GM12878 (cell line): ENCODE measurements around the gene CCNY. TPM values are rescaled to one million over a fixed set of nuclear protein-coding genes. Genes with fewer than 3 reads are reported as not detected.

Experiments
- EZH2 ChIP-seq: IDR thresholded peaks from 2 replicates; pipeline ENCODE4 v1.6.1; 2012; ENCODE audit warnings: low read depth, mild to moderate bottlenecking, control low read depth, inconsistent platforms, low read length, borderline replicate concordance; ENCODE audit not compliant: control insufficient read depth
- LARP7 ChIP-seq: fragments of 450-650 bp; IDR thresholded peaks from 2 replicates; pipeline ENCODE4 v1.6.1; 2017; ENCODE audit warnings: mild to moderate bottlenecking
- MEF2A ChIP-seq: IDR thresholded peaks from 2 replicates; pipeline ENCODE4 v1.6.1; 2011; ENCODE audit warnings: low read depth, mild to moderate bottlenecking, low read length, moderate library complexity; ENCODE audit not compliant: insufficient read depth
- MEF2B ChIP-seq: fragments of 450-650 bp; IDR thresholded peaks from 2 replicates; pipeline ENCODE4 v1.6.1; 2018; ENCODE audit warnings: mild to moderate bottlenecking, moderate library complexity; ENCODE audit not compliant: partially characterized antibody, poor library complexity, severe bottlenecking
- NR2C2 ChIP-seq: IDR thresholded peaks from 2 replicates; pipeline ENCODE4 v1.6.1; 2011; ENCODE audit warnings: borderline replicate concordance, low read depth; ENCODE audit not compliant: control insufficient read depth, insufficient read length
- NRF1 ChIP-seq: conservative IDR thresholded peaks from 2 replicates; pipeline ENCODE4 v1.6.1; 2011; ENCODE audit warnings: mild to moderate bottlenecking, low read depth, low read length, improper control_type of control experiment
- SP1 ChIP-seq: IDR thresholded peaks from one replicate; pipeline ENCODE4 v1.6.1; 2011; ENCODE audit warnings: low read depth, low read length
- TCF12 ChIP-seq: IDR thresholded peaks from 2 replicates; pipeline ENCODE4 v1.6.1; 2011; ENCODE audit warnings: low read depth, mild to moderate bottlenecking, low read length
- polyA plus RNA-seq, 11 experiments: library from polyadenylated mRNA; depleted of rRNA in 4 of 11; unstranded in 6 of 11; stranded (reverse) in 5 of 11; fragments of >200 nt; fragmentation: Nextera tagmentation in 4 of 11; fragmentation: Illumina TruSeq in 1 of 11; extraction: Ambion mirVana in 4 of 11; extraction: Trizol in 1 of 11; gene quantifications; 1 replicate in 1 of 11; 2 replicates in 10 of 11; pipeline versions ENCODE4 v1.2.1 to v1.2.3, GENCODE V29; 2011 to 2016; ENCODE audit warnings: inconsistent platforms in 2 of 11, missing spikeins in 2 of 11, low read depth in 1 of 11
- total RNA-seq, 4 experiments: library from RNA; depleted of rRNA in 3 of 4; stranded (reverse); fragments of >200 nt in 3 of 4; fragmentation: Illumina TruSeq in 1 of 4; extraction: Trizol in 1 of 4; gene quantifications; 2 replicates each; pipeline versions ENCODE4 v1.2.1 to v1.2.3, GENCODE V29; 2013 to 2021
- TF ChIP-seq, protein P1 (sequence below): fragments of 150-350 bp; IDR thresholded peaks from 2 replicates; pipeline ENCODE4 v1.6.1; 2016; ENCODE audit warnings: low read depth, low read length
- TF ChIP-seq, protein P2 (sequence below): IDR thresholded peaks from 2 replicates; pipeline ENCODE4 v1.6.1; 2012; ENCODE audit warnings: low read depth, low read length, improper control_type of control experiment
- TF ChIP-seq, protein P3 (sequence below): fragments of 450-650 bp; IDR thresholded peaks from 2 replicates; pipeline ENCODE4 v1.6.1; 2016; ENCODE audit warnings: mild to moderate bottlenecking, moderate library complexity, borderline replicate concordance
- TF ChIP-seq, protein P4 (sequence below): fragments of 450-650 bp; IDR thresholded peaks from 2 replicates; pipeline ENCODE4 v1.6.1; 2018; ENCODE audit warnings: borderline replicate concordance, mild to moderate bottlenecking; ENCODE audit not compliant: partially characterized antibody
- TF ChIP-seq, protein P5 (sequence below): fragments of 450-650 bp; IDR thresholded peaks from 2 replicates; pipeline ENCODE4 v1.6.1; 2017; ENCODE audit warnings: antibody characterized with exemption, mild to moderate bottlenecking, moderate library complexity

CCNY gene
- total and polyA plus RNA-seq, 10 of the 15 experiments (the other 5 are each of a cell fraction or from before 2014, with no cell fraction given) = 3.6 to 50.0 (median 26.1) TPM

DNA sequence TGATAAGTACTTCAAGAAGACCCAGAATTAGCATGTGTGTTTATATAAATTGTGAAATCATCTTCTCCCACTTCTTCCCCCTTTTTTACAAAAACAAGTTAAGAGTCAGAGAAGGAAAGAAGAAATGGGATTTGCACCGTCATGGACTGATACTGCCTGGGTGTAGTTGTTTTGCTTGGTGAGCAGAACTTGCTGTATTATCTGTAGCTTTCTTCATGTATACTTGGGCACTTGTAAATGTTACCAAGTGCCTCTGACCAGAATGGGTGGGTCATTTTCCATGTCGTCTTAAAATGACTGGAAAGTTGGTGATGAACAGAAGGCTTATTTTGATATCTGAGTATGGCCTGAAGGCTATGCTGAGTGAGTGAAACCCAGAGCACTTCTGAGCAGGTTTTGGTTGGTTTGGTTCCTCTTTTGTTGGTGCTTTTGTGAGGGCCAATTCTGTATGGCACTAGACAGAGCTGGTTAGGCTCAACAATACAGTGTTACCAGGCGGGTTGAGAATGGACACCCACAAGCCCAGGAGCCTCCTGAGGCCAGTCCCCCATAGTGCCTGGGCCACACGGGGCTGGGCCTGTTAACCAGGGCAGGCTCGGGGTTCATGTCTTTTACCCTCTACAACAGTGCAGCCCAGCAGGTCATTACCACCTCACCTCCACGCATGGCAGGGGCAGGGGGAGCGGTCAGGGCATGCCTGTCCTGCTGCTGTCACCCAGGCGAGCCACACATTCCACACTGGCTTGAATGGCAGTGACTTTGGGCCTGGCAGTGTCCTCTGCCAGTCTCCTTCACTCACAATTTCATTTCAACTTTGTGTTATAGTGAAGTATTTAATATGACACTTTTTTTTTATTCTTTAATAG lies 115.1 kb downstream of the CCNY start (continued):
- TF ChIP-seq LARP7 (no peak), NRF1 (no peak), NR2C2 (no peak), MEF2A (no peak), MEF2B (no peak), EZH2 (no peak), TCF12 (no peak), SP1 (no peak)
- TF ChIP-seq, protein P1, sequence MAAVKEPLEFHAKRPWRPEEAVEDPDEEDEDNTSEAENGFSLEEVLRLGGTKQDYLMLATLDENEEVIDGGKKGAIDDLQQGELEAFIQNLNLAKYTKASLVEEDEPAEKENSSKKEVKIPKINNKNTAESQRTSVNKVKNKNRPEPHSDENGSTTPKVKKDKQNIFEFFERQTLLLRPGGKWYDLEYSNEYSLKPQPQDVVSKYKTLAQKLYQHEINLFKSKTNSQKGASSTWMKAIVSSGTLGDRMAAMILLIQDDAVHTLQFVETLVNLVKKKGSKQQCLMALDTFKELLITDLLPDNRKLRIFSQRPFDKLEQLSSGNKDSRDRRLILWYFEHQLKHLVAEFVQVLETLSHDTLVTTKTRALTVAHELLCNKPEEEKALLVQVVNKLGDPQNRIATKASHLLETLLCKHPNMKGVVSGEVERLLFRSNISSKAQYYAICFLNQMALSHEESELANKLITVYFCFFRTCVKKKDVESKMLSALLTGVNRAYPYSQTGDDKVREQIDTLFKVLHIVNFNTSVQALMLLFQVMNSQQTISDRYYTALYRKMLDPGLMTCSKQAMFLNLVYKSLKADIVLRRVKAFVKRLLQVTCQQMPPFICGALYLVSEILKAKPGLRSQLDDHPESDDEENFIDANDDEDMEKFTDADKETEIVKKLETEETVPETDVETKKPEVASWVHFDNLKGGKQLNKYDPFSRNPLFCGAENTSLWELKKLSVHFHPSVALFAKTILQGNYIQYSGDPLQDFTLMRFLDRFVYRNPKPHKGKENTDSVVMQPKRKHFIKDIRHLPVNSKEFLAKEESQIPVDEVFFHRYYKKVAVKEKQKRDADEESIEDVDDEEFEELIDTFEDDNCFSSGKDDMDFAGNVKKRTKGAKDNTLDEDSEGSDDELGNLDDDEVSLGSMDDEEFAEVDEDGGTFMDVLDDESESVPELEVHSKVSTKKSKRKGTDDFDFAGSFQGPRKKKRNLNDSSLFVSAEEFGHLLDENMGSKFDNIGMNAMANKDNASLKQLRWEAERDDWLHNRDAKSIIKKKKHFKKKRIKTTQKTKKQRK = no peak
- TF ChIP-seq, protein P2, sequence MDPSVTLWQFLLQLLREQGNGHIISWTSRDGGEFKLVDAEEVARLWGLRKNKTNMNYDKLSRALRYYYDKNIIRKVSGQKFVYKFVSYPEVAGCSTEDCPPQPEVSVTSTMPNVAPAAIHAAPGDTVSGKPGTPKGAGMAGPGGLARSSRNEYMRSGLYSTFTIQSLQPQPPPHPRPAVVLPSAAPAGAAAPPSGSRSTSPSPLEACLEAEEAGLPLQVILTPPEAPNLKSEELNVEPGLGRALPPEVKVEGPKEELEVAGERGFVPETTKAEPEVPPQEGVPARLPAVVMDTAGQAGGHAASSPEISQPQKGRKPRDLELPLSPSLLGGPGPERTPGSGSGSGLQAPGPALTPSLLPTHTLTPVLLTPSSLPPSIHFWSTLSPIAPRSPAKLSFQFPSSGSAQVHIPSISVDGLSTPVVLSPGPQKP = no peak
- TF ChIP-seq, protein P3, sequence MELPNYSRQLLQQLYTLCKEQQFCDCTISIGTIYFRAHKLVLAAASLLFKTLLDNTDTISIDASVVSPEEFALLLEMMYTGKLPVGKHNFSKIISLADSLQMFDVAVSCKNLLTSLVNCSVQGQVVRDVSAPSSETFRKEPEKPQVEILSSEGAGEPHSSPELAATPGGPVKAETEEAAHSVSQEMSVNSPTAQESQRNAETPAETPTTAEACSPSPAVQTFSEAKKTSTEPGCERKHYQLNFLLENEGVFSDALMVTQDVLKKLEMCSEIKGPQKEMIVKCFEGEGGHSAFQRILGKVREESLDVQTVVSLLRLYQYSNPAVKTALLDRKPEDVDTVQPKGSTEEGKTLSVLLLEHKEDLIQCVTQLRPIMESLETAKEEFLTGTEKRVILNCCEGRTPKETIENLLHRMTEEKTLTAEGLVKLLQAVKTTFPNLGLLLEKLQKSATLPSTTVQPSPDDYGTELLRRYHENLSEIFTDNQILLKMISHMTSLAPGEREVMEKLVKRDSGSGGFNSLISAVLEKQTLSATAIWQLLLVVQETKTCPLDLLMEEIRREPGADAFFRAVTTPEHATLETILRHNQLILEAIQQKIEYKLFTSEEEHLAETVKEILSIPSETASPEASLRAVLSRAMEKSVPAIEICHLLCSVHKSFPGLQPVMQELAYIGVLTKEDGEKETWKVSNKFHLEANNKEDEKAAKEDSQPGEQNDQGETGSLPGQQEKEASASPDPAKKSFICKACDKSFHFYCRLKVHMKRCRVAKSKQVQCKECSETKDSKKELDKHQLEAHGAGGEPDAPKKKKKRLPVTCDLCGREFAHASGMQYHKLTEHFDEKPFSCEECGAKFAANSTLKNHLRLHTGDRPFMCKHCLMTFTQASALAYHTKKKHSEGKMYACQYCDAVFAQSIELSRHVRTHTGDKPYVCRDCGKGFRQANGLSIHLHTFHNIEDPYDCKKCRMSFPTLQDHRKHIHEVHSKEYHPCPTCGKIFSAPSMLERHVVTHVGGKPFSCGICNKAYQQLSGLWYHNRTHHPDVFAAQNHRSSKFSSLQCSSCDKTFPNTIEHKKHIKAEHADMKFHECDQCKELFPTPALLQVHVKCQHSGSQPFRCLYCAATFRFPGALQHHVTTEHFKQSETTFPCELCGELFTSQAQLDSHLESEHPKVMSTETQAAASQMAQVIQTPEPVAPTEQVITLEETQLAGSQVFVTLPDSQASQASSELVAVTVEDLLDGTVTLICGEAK = no peak
- TF ChIP-seq, protein P4, sequence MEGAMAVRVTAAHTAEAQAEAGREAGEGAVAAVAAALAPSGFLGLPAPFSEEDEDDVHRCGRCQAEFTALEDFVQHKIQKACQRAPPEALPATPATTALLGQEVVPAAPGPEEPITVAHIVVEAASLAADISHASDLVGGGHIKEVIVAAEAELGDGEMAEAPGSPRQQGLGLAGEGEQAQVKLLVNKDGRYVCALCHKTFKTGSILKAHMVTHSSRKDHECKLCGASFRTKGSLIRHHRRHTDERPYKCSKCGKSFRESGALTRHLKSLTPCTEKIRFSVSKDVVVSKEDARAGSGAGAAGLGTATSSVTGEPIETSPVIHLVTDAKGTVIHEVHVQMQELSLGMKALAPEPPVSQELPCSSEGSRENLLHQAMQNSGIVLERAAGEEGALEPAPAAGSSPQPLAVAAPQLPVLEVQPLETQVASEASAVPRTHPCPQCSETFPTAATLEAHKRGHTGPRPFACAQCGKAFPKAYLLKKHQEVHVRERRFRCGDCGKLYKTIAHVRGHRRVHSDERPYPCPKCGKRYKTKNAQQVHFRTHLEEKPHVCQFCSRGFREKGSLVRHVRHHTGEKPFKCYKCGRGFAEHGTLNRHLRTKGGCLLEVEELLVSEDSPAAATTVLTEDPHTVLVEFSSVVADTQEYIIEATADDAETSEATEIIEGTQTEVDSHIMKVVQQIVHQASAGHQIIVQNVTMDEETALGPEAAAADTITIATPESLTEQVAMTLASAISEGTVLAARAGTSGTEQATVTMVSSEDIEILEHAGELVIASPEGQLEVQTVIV = no peak
- TF ChIP-seq, protein P5, sequence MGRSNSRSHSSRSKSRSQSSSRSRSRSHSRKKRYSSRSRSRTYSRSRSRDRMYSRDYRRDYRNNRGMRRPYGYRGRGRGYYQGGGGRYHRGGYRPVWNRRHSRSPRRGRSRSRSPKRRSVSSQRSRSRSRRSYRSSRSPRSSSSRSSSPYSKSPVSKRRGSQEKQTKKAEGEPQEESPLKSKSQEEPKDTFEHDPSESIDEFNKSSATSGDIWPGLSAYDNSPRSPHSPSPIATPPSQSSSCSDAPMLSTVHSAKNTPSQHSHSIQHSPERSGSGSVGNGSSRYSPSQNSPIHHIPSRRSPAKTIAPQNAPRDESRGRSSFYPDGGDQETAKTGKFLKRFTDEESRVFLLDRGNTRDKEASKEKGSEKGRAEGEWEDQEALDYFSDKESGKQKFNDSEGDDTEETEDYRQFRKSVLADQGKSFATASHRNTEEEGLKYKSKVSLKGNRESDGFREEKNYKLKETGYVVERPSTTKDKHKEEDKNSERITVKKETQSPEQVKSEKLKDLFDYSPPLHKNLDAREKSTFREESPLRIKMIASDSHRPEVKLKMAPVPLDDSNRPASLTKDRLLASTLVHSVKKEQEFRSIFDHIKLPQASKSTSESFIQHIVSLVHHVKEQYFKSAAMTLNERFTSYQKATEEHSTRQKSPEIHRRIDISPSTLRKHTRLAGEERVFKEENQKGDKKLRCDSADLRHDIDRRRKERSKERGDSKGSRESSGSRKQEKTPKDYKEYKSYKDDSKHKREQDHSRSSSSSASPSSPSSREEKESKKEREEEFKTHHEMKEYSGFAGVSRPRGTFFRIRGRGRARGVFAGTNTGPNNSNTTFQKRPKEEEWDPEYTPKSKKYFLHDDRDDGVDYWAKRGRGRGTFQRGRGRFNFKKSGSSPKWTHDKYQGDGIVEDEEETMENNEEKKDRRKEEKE = no peak
